Inflammatory macrophage treated with lipopolysaccharide for 1 hour (primary cell): ENCODE measurements around the gene SCN2B.
A peak's percentile ranks its signal among the peaks of the same experiment; 100 is the strongest.
"Not testable (repeated sequence)": the region's sequence is repeated elsewhere in the genome, so short reads cannot be mapped to it uniquely, and the experiment has no call there.

Source experiments
- DNase-seq, 2 donors: peaks; one replicate each; pipeline ENCODE4 v3.0.0-alpha.2; 2020 to 2022

SCN2B gene

GRCh38 chr11:118206391-118207031 is 30.1 kb upstream of the SCN2B start:
- DNase-seq: peak; percentile 75 to 82

- DNase-seq: no peak
Observed at GRCh38 chr11:118205606-118206378, 29.4 kb upstream of the SCN2B start.

DNA sequence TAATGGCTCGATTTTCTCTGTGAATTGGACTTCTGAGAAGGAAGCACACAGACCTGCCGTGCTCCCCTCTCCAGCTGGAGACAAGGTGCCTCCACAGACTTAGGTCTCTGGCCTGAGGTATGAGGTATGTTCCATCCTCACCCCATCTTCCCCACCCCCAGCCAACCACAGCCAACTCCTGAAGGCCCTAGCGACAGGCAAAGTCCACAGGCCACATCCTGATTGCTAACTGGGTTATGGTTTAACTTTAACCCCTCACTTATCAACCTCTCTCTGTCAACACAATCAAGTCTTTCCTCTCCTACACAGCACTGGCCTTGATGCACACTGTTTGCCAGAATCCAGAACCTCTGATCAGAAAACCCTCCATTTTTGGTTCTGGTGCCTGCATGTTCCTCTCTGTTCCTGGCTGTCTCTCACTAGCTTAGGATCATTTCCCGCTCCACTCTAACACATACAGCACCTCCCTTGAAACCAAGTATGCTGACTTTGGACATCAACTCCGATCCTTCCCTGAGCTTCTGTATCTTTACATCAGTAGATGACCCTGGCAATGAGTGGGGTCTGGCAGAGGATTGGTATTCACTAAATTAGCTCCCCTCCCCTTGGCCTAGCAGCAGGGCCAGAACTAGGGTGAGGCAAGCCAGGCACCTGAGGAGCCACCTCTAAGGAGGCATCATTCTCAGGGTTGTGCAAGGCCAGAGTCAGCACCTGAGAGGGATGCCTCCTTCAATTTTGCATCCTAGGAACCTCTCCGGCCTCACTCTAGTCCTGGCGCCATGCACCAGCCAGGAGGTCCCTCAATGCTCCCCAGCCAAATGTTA is 26.4 kb upstream of the SCN2B start:
- DNase-seq: no peak

DNA sequence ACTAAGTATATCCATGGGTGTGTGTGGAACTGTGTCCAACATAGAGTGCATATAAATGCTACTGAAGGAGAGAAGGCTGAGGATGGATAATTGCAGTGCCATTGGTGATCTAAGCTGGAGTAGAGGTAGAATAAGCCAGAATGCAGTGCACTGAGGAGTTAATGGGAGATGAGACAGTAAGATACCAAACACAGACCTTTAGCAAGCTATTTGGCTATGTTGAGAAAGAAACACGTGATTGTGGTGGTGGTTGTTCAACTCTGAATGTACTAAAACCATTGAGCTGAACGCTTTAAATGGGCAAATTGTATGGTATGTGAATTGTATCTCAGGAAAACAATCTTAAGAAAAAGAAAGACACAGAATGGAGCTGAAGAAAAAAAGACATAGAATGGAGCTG is 25.5 kb upstream of the SCN2B start:
- no peak for DNase-seq

GRCh38 chr11:118200901-118201680 is 24.7 kb upstream of the SCN2B start:
- DNase-seq: no peak

DNA sequence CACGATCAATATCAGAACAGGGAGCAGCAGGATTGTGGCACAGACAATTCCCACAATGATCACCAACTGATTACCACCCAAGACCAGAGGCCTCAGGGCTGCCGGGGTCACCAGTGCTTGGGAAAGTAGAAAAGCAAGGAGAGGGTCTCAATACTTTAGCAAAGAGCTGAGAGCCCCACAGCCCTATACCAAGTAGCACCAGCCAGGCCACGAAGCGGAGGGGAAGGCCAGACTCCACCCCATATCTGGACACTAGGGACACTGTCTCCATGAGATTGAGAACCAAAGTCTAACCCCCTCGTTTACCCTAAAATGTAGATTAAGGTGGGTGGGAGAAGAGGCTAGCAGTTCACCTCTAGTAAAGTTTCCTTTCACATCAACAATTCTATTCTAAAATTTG is 24.1 kb upstream of the SCN2B start:
- DNase-seq: no peak

- no peak for DNase-seq
Observed at GRCh38 chr11:118199135-118199534, 22.7 kb upstream of the SCN2B start.

DNA sequence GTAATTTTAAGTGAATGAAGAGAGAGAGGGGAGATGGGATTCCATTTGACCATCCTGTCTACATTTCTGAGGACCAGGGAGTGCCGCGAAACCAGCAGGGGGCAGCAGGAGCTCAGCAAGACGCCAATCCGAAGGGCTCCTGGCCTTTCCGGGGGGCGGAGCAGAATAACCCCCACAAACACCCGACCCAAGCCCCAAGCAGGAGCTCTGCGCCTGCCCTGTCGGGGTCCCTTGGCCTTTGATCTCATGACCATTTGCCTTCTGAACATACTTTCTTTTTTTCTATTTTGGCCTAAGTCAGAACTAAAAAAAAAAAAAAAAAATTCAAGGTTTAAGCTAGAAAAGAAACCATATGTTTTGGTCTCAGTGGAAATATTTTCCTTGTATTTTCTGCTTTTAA is 21.9 kb upstream of the SCN2B start:
- DNase-seq: peak in 1 of 2 donors; percentile 81

DNA sequence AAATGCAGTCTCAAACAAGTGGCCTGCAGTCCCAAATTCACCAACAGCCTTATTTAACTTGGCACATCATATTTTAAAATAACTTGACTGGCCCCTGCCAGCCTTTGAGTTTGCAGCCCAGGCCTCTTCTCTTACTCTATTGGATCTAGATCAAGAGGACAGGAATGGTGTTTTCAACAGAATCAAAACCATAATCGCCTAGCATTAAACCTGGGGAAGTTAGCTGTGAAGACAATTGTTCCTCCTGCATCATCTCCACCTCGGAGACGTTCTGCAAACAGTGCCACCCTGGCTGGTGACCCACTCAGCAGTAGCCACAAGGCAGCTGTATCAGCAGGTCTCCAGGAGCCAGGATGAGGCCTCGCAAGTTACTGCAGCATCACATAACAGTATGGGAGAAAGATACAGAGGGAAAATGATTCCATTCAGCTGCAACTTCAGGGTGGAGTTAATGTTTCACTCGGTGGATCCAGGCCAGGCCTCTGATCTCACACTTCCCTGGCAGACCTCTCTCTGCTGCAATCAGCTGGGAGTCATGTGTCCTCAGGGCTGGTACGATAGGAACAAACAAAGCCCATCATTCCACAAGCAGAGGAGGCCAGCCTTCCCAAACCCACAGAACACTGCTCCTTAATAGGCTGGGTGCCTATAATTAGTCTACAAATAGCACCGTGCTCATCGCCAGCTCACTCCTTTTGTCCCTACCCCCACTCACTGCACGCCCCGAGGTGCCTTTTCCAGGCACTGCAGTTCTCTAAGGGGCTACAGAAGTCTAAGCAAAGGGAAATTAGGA is 18.6 kb upstream of the SCN2B start:
- no peak for DNase-seq

GRCh38 chr11:118193910-118194566 is 17.6 kb upstream of the SCN2B start:
- no peak for DNase-seq

GRCh38 chr11:118192817-118193216 is 16.4 kb upstream of the SCN2B start:
- DNase-seq: not testable (repeated sequence)

DNA sequence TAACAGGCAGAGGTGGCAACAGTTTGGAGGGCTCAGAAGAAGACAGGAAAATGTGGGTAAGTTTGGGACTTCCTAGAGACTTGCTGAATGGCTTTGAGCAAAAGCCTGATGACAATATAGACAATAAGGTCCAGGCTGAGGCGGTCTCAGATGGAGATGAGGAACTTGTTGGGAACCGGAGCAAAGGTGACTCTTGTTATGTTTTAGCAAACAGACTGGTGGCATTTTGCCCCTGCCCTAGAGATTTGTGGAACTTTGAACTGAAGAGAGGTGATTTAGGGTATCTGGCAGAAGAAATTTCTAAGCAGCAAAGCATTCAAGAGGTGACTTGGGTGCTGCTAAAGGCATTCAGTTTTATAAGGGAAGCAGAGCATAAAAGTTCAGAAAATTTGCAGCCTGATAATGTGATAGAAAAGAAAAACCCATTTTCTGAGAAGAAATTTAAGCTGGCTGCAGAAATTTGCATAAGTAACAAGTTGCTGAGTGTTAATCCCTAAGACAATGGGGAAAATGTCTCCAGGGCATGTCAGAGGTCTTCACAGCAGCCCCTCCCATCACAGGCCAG is 14.6 kb upstream of the SCN2B start:
- DNase-seq: not testable (repeated sequence)

- DNase-seq: peak; percentile 43 to 58
Observed at GRCh38 chr11:118186346-118187107, 10.1 kb upstream of the SCN2B start.

GRCh38 chr11:118184784-118185579 is 8.5 kb upstream of the SCN2B start:
- peak; percentile 32 to 61 for DNase-seq

- DNase-seq: peak in 1 of 2 donors; percentile 53
Observed at GRCh38 chr11:118183691-118184090, 7.3 kb upstream of the SCN2B start.

- no peak for DNase-seq
Observed at GRCh38 chr11:118180300-118180703, 3.9 kb upstream of the SCN2B start.

- no peak for DNase-seq
Observed at GRCh38 chr11:118176778-118177134, 317 bp upstream of the SCN2B start.

DNA sequence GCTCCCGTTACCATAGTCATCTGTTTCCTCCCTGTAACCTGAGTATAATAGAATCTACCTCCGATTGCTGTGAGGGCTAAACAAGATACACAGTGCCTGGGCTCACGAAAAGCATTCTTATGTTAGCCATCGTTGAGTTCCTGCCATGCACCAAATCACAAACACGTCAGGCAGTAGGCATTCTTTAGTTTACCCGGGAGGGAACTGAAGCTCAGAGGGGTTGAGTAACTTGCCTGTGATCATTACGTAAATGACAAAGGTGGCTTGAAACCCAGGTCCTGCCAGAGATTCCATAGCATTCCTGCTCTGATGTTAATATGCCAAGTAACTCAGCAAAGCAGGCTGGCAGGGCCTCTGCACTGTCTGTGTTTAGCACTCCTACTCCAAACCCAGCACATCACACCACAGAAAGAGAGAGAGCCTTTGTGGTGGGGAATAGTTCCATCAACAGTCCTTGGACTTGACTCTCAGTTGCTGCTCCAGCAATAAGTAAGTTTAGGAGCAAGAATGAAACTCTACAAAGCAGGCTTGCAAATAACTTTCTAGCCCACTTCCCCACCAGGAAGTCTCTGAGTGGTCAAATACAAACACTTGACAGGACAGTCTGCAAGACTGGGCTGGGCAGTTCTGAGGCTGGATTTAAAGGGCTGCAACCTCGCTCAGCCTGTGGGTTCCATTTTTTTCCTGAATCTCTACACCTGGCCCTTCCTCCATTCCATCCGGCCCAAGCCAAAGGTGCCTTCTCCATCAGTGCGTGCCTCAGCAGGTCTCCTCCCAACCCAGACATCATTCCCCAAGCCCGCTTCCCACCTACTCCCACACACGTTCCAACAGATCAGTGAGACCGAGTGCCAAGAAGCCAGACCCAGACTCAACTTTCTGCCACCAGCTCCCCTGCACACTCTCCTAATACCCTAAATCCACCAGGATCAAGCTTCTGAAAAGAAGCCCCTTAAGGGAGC is 1.1 kb downstream of the SCN2B start:
- no peak for DNase-seq
